Measurements from ENCODE around the gene APOBEC3A.
A peak's percentile ranks its signal among the peaks of the same experiment; 100 is the strongest.
"Not testable (repeated sequence)": the region's sequence is repeated elsewhere in the genome, so short reads cannot be mapped to it uniquely, and the experiment has no call there.

Gene APOBEC3A

DNA sequence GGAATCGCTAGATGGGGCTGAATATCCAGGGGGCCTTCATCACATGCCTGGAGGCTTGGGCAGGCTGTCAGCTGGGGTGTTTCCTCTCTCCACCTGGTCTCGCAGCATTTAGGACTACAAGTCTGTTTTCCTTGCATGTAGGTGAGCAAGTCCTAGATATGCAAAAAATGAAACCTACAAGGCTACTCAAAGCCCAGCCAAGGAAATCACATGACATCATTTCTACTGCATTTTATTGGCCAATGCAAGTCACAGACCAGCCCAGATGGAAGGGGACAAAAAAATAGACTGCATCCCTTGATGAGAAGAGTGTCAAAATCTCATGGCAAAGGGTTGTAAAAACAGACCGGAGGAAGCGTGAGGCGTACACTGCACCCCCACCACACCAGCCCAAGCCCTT lies 15.1 kb downstream of the APOBEC3A start:
- no peak overlapping the region for H3K4me3 ChIP-seq (ENCODE audit: low read length)
- no peak overlapping the region for H3K4me2 ChIP-seq (ENCODE audit: low read length)
- H3K9ac ChIP-seq (ENCODE audit: low read depth, low read length), result no peak overlapping the region
- peaks cover 40% of the 10 kb centered on the region for H3K27me3 ChIP-seq (ENCODE audit: control insufficient read depth, insufficient read depth, low read length)
- H3K9me3 ChIP-seq (replicated peaks; ENCODE audit: low read length), result no peaks in the 10 kb centered on the region
- no peaks in the 10 kb centered on the region for H3K36me3 ChIP-seq (ENCODE audit: insufficient read depth, low read length)
- H3K4me1 ChIP-seq (ENCODE audit: control insufficient read depth, insufficient read depth, low read length), result no peaks in the 10 kb centered on the region

GRCh38 chr22:38973289-38974169 lies 16.1 kb downstream of the APOBEC3A start:
- no peaks in the 10 kb centered on the region for H3K4me1 ChIP-seq (ENCODE audit: control insufficient read depth, insufficient read depth, low read length)
- no peak overlapping the region for H3K4me3 ChIP-seq (ENCODE audit: low read length)
- no peak overlapping the region for H3K9ac ChIP-seq (ENCODE audit: low read depth, low read length)

DNA sequence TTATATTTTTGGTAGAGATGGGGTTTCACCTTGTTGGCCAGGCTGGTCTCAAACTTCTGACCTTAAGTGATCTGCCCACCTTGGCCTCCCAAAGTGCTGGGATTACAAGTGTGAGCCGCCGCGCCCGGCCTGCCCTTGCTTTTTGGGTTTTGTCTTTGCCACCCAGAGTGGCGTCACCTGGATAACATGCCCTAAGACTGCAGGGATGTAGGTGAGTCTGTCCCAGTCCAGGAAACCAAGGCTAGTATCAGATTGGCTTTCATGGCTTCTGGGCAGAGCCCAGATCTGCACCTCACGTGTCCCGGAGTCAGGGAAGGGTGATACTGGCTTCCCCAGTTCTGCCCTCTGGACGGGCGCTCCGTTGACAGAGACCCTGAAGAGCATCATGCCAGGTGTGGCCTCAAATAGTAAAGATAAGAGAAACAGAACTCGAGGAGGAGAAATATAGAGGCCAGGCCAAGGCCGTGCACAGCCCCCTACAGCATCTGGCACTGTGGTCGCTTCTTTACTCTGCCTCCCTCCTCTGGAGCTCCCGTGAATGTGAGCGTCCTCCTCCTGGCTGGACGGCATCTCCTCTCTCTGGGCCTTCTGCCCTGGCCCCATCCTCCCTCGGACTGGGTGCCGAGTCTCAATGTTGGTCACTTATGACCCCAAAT lies 16.9 kb downstream of the APOBEC3A start:
- no peaks in the 10 kb centered on the region for H3K9me3 ChIP-seq (replicated peaks; ENCODE audit: low read length)
- H3K4me1 ChIP-seq (ENCODE audit: control insufficient read depth, insufficient read depth, low read length), result no peaks in the 10 kb centered on the region
- no peak overlapping the region for H3K4me3 ChIP-seq (ENCODE audit: low read length)
- H3K9ac ChIP-seq (ENCODE audit: low read depth, low read length), result no peak overlapping the region
- H3K4me2 ChIP-seq (ENCODE audit: low read length), result no peak overlapping the region
- peaks cover 26% of the 10 kb centered on the region for H3K27me3 ChIP-seq (ENCODE audit: control insufficient read depth, insufficient read depth, low read length)
- H3K36me3 ChIP-seq (ENCODE audit: insufficient read depth, low read length), result no peaks in the 10 kb centered on the region

More at GRCh38 chr22:38973289-38974169, 16.1 kb downstream of the APOBEC3A start:
- Histone ChIP-seq H3K4me2 (ENCODE audit: low read length) (no peak overlapping the region), H3K36me3 (ENCODE audit: insufficient read depth, low read length) (no peaks in the 10 kb centered on the region), H3K9me3 (replicated peaks; ENCODE audit: low read length) (no peaks in the 10 kb centered on the region), H3K27me3 (ENCODE audit: control insufficient read depth, insufficient read depth, low read length) (peaks cover 31% of the 10 kb centered on the region)

DNA sequence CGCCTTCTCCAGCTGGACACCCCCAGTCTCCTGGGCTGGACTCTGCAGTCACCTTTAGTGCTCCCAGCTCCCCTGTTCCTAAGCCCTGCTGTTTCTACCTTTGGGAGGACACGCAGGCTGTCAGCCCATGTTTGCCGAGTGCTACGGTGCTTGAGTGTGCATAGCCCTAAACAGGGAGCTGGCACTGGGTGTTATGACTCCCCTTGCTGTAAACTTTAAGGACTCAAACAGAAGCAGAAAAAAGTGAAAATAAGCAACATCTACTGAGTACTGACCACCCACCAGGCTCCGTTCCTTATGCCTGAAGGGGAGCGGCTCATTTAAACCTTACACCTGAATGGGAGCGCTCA lies 17.4 kb downstream of the APOBEC3A start:
- Histone ChIP-seq H3K9me3 (replicated peaks; ENCODE audit: low read length) (no peaks in the 10 kb centered on the region), H3K4me1 (ENCODE audit: control insufficient read depth, insufficient read depth, low read length) (no peaks in the 10 kb centered on the region), H3K4me2 (ENCODE audit: low read length) (no peak overlapping the region), H3K4me3 (ENCODE audit: low read length) (no peak overlapping the region), H3K27me3 (ENCODE audit: control insufficient read depth, insufficient read depth, low read length) (peaks cover 24% of the 10 kb centered on the region), H3K36me3 (ENCODE audit: insufficient read depth, low read length) (no peaks in the 10 kb centered on the region), H3K9ac (ENCODE audit: low read depth, low read length) (no peak overlapping the region)

- H3K36me3 ChIP-seq (ENCODE audit: insufficient read depth, low read length); H3K4me3 ChIP-seq (ENCODE audit: low read length); H3K9me3 ChIP-seq (replicated peaks; ENCODE audit: low read length): not testable (repeated sequence)
These were observed 19.9 kb downstream of the APOBEC3A start for GRCh38 chr22:38977289-38977688.

DNA sequence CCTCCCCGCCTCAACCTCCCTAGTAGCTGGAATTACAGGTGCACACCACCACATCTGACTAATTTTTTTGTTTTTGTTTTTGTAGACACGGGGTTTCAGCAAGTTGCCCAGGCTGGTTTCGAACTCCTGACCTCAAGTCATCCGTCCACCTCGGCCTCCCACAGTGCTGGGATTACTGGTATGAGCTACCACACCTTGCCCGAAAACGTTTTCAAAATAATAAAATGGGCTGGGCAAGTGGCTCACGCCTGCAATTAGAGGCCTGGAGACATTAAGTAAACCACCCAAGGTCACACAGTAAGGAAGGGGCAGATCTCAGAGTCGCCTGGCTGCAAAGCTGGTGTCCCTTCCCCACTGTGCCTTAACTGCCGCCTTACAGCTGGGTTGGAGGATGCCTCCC lies 23.2 kb downstream of the APOBEC3A start:
- H3K4me1 ChIP-seq (ENCODE audit: control insufficient read depth, insufficient read depth, low read length), result peaks cover 16% of the 10 kb centered on the region
- not testable (repeated sequence) for H3K36me3 ChIP-seq (ENCODE audit: insufficient read depth, low read length); H3K4me3 ChIP-seq (ENCODE audit: low read length); H3K9ac ChIP-seq (ENCODE audit: low read depth, low read length); H3K27me3 ChIP-seq (ENCODE audit: control insufficient read depth, insufficient read depth, low read length); H3K4me2 ChIP-seq (ENCODE audit: low read length); H3K9me3 ChIP-seq (replicated peaks; ENCODE audit: low read length)

More at GRCh38 chr22:38977289-38977688, 19.9 kb downstream of the APOBEC3A start:
- H3K27me3 ChIP-seq (ENCODE audit: control insufficient read depth, insufficient read depth, low read length), result peaks cover 11% of the 10 kb centered on the region
- H3K4me2 ChIP-seq (ENCODE audit: low read length); H3K9ac ChIP-seq (ENCODE audit: low read depth, low read length): not testable (repeated sequence)
- H3K4me1 ChIP-seq (ENCODE audit: control insufficient read depth, insufficient read depth, low read length), result peaks cover 11% of the 10 kb centered on the region

DNA sequence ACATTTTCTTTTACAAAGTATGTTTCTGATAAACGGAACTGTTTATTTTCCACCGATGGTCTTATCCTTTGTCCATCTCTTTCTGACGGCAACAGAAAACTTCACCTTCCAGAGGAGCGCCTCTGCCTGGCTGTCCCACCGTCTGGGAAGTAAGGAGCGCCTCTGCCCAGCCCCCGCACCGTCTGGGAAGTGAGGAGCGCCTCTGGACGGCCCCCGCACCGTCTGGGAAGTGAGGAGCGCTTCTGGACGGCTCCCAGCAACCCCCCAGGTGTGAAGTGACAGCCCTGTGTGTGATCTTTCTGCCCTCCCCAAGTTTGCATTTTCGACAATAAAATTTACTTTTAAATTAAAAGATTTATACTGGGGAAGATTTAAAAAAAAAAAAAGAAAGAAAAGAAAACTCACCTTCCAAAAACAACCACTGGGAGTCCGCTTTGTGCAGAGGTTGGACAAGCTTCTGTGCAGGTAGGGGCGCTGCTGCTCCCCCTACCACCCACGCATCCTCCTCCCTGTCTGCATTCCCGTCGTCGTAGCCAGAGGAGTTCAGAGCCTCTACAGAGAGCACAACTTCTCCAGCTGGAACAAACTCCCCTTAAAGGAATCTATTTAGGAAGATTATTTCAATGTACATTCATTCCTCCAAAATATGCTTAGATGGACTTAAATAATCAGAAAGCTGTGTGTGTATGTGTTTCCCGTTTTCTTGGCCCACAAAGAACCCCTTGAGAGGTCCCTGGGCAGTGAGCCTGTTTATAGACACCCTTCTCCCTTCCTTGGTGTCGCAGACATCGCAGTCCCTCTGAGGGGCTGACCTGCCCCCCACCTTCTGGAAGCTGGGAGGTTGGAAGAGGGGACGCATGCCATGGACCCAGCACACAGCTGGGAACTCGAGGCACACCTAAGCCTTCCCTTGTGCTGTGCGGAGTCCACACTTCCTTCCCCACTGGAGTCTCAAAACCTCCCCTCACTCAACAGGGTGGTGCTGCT lies 23.9 kb downstream of the APOBEC3A start:
- Histone ChIP-seq H3K27me3 (ENCODE audit: control insufficient read depth, insufficient read depth, low read length) (peaks cover 2% of the 10 kb centered on the region), H3K4me2 (ENCODE audit: low read length) (peak overlapping the region; percentile 81), H3K36me3 (ENCODE audit: insufficient read depth, low read length) (no peaks in the 10 kb centered on the region), H3K4me3 (ENCODE audit: low read length) (peak overlapping the region; percentile 66), H3K9ac (ENCODE audit: low read depth, low read length) (no peak overlapping the region), H3K4me1 (ENCODE audit: control insufficient read depth, insufficient read depth, low read length) (peaks cover 16% of the 10 kb centered on the region), H3K9me3 (replicated peaks; ENCODE audit: low read length) (no peaks in the 10 kb centered on the region)

DNA sequence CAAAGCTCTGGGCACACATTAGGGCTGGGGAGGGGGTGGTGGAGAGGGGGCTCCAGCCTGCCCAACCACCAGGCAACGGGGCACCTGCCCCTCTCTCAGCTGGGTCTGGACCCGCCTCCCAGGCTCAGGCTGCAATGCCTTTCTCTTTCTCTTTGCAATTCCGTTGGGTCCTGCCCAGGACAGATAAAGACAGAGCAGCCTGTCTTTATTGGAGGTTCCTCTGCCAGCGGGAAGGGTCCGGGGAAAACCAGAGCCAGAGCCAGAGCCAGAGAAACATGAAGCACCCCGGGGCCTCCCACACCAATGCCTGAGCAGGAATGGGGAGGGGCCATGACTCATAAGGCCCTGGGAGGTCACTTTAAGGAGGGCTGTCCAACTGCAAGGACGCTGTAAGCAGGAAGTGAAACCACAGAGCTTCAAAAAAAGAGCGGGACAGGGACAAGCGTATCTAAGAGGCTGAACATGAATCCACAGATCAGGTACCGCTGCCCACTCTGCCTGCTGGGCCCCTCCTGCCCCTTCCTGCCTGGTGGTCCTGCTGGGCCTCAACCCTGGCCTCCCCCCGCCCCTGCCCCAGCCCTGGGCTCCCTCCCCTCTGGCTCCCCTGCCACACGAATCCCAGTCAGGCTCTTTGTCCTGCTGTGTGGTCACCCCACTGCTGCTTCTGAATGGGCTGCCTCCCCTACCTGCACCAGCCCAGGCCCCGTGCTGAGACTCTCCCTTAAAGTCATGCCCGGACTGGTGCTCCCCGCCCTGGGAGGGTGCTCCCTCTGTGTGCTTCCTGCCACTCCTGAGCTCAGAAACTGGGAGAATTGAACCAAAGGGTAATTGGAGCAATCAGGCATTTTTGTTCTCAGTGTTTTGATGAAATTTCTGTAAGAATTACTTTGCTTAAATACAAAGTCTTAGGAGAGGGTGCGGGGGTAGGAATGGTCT lies 24.9 kb downstream of the APOBEC3A start, which contains the start of gene APOBEC3B:
TSS of gene APOBEC3B (plus strand) at position 356 of the 936 bp plus-strand sequence. CDS start at position 463, 107 bp downstream.
- peaks cover 16% of the 10 kb centered on the region for H3K4me1 ChIP-seq (ENCODE audit: control insufficient read depth, insufficient read depth, low read length)
- peak within 1 kb of the TSS; percentile 66 for H3K4me3 ChIP-seq (ENCODE audit: low read length)
- H3K9me3 ChIP-seq (replicated peaks; ENCODE audit: low read length), result no peaks in the 10 kb centered on the region
- H3K27me3 ChIP-seq (ENCODE audit: control insufficient read depth, insufficient read depth, low read length), result peaks cover 2% of the 10 kb centered on the region
- peak within 1 kb of the TSS; percentile 81 for H3K4me2 ChIP-seq (ENCODE audit: low read length)
- peak within 1 kb of the TSS; percentile 45 for H3K9ac ChIP-seq (ENCODE audit: low read depth, low read length)
- no peaks in the 10 kb centered on the region for H3K36me3 ChIP-seq (ENCODE audit: insufficient read depth, low read length)

GRCh38 chr22:38984224-38984623 lies 26.8 kb downstream of the APOBEC3A start:
- H3K9ac ChIP-seq (ENCODE audit: low read depth, low read length), result no peak overlapping the region
- H3K4me3 ChIP-seq (ENCODE audit: low read length), result no peak overlapping the region
- peaks cover 16% of the 10 kb centered on the region for H3K4me1 ChIP-seq (ENCODE audit: control insufficient read depth, insufficient read depth, low read length)
- H3K27me3 ChIP-seq (ENCODE audit: control insufficient read depth, insufficient read depth, low read length), result peaks cover under 1% of the 10 kb centered on the region
- no peaks in the 10 kb centered on the region for H3K9me3 ChIP-seq (replicated peaks; ENCODE audit: low read length)
- no peak overlapping the region for H3K4me2 ChIP-seq (ENCODE audit: low read length)
- no peaks in the 10 kb centered on the region for H3K36me3 ChIP-seq (ENCODE audit: insufficient read depth, low read length)
